ENCODE results near the gene MLLT1.

DNA sequence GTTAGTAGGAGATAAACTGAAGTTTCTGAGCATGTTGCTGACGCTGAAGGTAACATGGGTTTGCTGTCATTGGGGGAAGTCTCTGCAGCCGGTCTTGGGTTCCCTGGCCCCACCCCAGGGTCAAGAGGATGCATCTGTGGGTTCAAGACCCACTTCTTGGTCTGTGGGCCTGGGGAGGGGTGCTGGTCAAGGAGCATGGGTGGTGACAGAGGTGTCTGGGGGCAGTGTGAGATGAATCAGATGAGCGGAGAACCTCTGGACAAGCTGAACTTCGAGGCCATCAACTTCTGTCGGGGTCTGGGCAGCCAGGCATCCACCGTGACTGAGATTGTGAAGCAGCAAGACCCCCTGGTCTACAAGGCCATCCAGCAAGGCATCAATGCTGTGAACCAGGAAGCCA is 92.4 kb downstream of the MLLT1 start:
- TF ChIP-seq CTCF (conservative IDR thresholded peaks at IDR 0.05) (no peak), EZH2 (IDR thresholded peaks at IDR 0.05; ENCODE audit: low read depth) (no peak)
